ENCODE measurements around the gene SEC24A.
A peak's percentile ranks its signal among the peaks of the same experiment; 100 is the strongest.
"Not testable (repeated sequence)": the region's sequence is repeated elsewhere in the genome, so short reads cannot be mapped to it uniquely, and the experiment has no call there.

Gene SEC24A

DNA sequence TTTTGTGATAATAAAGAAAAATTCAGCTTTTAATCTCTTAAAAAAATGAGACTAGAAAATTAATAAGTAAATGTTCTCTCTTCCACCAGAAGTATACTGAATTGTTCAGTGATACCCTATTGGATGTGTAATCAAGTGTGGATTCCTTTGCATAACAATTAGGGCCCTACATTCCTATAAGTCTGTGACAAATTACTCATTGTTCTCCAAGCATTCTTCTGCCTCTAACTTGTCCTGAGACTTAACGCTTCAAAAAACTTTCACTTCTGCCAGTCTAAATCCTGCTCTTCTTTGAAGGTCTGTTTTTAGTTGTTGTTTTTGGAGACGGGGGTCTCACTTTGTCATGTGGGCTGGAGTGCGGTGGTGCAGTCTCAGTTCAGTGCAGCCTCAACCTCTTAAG is 100.8 kb downstream of the SEC24A start:
- no peak for DNase-seq (ENCODE audit: low spot score)

DNA sequence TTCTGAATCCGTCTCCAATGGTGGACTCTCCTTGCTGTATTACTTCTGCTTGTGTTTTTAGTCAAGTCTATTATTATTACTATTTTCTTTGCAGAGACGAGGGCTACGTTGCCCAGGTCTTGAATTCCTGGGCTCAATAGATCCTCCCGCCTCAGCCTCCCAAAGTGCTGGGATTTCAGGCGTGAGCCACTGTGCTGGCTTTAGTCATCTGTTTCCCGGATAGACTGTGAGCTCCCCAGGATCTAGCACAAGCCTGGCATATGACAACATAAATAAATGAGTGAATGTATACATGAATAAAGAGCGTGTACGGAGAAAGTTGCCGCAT is 109.6 kb downstream of the SEC24A start:
- no peak for DNase-seq (ENCODE audit: low spot score)

DNA sequence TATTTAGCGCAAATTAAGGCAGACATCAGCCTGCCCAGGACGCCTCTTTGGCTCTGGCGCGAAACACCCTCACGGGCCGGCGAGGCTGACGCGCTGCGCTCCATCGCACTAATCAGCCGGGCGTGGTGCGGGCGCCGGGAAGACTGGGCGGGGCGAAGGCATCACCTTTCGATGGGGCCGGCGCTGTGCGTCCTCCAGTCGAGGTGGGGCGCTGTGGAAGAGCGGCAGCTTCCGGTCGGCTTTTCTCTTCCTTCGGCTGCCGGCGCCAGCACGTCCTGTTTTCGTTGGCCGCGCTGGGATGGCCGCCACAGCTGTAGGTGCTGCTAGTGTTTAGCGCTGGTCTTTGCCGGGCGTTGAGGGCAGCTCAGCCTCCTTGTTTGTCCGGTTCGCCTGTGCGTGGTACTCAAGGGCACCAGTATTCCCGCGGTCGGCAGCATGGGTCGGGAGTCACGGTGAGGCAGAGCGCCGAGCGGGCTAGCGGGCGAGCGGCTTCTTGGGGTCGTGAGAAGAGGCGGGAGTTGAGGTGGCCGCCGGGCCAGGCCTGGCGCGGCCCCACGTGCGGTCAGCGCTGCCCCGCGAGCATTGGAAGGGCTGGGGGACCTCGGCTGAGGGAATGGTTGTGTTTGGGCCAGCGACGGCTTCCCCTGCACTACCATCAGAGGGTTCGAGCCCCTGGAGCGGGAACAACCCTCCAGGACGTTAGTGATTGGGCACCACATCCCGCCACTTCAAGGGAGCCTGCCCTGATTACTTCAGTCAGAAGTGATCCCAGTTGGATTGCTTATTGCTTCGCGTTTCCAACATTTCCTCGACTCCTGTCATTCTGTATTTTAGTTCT is 110.1 kb downstream of the SEC24A start, which contains the start of gene DDX46:
DDX46 (plus strand) TSS at position 276 of the 838 bp plus-strand sequence; CDS start at position 436, 160 bp downstream.
- DNase-seq (ENCODE audit: low spot score): peak; percentile 80

DNA sequence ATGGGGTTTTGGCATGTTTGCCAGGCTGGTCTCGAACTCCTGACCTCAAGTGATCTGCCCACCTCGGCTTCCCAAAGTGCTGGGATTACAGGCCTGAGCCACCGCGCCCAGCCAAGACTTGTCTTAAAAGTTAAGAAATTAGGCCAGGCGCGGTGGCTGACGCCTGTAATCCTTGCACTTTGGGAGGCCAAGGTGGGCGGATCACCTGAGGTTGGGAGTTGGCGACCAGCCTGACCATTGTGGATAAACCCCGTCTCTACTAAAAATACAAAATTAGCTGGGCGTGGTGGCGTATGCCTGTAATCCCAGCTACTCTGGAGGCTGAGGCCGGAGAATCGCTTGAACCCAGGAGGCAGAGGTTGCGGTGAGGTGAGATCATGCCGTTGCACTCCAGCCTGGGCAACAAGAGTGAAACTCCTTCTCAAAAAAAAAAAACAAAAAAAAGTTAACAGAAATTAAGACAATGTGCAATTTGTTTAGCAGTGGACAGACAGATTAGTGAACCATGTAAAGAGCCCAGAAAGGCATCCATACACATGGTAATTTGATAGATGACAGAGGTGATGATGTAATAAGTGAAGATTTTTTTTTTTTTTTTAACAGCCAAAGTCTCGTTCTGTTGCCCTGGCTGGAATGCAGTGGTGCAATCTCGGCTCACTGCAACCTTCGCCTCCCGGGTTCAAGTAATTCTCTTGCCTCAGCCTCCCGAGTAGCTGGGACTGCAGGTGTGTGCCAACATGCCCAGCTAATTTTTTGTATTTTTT is 119.1 kb downstream of the SEC24A start:
- not testable (repeated sequence) for DNase-seq (ENCODE audit: low spot score)

DNA sequence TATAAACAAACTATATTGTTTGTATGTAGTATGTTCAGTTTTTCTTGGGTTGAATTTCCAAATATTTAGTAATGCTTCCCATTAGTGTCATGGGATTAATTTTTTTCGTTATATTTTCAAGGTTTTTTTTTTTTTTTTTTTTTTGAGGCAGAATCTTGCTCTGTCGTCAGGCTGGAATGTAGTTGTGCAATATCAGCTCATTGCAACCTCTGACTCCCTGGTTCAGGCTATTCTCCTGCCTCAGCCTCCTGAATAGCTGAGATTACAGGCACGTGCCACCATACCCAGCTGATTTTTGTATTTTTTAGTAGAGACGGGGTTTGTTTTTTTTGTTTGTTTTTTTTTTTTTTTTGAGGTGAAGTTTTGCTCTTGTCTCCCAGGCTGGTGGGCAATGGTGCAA is 120.6 kb downstream of the SEC24A start:
- DNase-seq (ENCODE audit: low spot score): no peak

DNA sequence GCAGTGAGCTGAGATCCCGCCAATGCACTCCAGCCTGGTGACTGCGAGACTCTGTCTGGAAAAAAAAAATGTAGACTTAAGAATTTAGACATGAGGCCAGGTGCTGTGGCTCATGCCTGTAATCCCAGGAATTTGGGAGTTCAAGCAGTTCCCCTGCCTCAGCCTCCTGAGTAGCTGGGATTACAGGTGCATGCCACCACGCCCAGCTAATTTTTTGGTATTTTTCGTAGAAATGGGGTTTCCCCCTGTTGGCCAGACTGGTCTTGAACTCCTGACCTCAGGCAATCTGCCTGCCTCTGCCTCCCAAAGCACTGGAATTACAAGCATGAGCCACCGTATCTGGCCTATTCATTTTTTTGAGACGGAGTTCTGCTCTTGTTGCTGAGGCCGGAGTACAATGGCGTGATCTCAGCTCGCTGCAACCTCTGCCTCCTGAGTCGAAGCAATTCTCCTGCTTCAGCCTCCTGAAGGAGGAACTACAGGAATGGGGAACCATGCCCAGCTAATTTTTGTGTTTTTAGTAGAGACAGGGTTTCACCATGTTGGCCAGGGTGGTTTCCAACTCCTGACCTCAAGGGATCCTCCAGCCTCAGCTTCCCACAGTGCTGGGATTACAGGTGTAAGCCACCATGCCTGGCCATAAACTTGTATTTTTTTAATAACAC is 124.0 kb downstream of the SEC24A start:
- no peak for DNase-seq (ENCODE audit: low spot score)

DNA sequence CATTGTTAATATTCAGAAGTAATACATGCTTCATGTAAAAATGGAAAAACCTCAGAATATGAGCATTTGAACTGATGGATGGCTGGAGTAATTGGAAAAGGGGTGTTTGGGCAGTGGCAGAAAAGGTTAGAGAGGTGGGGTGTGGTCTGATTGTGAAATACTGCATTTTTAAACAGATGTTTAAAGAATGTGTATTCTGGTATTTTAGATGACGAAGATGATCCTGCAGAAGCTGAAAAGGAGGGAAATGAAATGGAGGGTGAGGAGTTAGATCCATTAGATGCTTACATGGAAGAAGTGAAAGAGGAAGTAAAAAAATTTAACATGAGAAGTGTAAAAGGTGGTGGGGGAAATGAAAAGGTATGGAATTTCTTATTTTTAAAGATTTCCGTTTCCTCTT is 128.8 kb downstream of the SEC24A start:
- no peak for DNase-seq (ENCODE audit: low spot score)

Data from HuH-7.5 (cell line).